Ectodermal cell (in vitro differentiated cells): ENCODE data around the gene SYT5. TPM values are rescaled to one million over a fixed set of nuclear protein-coding genes. Genes with fewer than 3 reads are reported as not detected.
A peak's percentile ranks its signal among the peaks of the same experiment; 100 is the strongest.

ENCODE experiments used
- H3K27ac ChIP-seq: 2 replicates; pipeline ENCODE4 v1.7.0; 2013; ENCODE audit warnings: mild to moderate bottlenecking, low read depth, low read length; ENCODE audit not compliant: insufficient read depth, poor library complexity, severe bottlenecking
- H3K27me3 ChIP-seq: 2 replicates; pipeline ENCODE4 v1.7.0; 2013; ENCODE audit warnings: mild to moderate bottlenecking, low read length; ENCODE audit not compliant: insufficient read depth, control insufficient read depth, poor library complexity, severe bottlenecking
- H3K36me3 ChIP-seq: one replicate; pipeline ENCODE4 v1.7.0; 2013; ENCODE audit warnings: low read length; ENCODE audit not compliant: control insufficient read depth, insufficient read depth
- H3K4me1 ChIP-seq: one replicate; pipeline ENCODE4 v1.7.0; 2013; ENCODE audit warnings: low read length; ENCODE audit not compliant: control insufficient read depth, insufficient read depth
- H3K4me3 ChIP-seq: 2 replicates; pipeline ENCODE4 v1.7.0; 2013; ENCODE audit warnings: low read depth, low read length, control low read depth; ENCODE audit not compliant: insufficient read depth
- H3K9me3 ChIP-seq: 2 replicates; pipeline ENCODE4 v1.7.0; 2013; ENCODE audit warnings: mild to moderate bottlenecking, low read length, moderate library complexity; ENCODE audit not compliant: control insufficient read depth
- WGBS, 2 experiments: methylation state at CpG; one replicate each; pipeline ENCODE4 v1.1.7; 2013; ENCODE audit warnings: missing lambda C conversion rate in 2 of 2; 5-methylcytosine and 5-hydroxymethylcytosine counted together
- polyA plus RNA-seq, 4 experiments: library from polyadenylated mRNA; stranded (reverse); fragments of 50-300 nt; gene quantifications; one replicate each; pipeline ENCODE4 v1.2.3, GENCODE V29; 2013

Gene SYT5
- 0.65 TPM for polyA plus RNA-seq (2013, experiment 1 of 4)
- 0.80 TPM for polyA plus RNA-seq (2013, experiment 2 of 4)
- polyA plus RNA-seq (2013, experiment 3 of 4): 0.59 TPM
- polyA plus RNA-seq (2013, experiment 4 of 4): 0.77 TPM

GRCh38 chr19:55179606-55180484, at the start of gene SYT5:
Gene SYT5, minus strand, starts transcription at chr19:55180289. Its CDS starts 1,248 bp downstream, at chr19:55179041.
- Histone ChIP-seq H3K36me3 (no peaks in the 10 kb centered on the region), H3K27me3 (peaks cover 46% of the 10 kb centered on the region), H3K4me3 (peak within 1 kb of the TSS; percentile 39), H3K9me3 (no peaks in the 10 kb centered on the region), H3K4me1 (peaks cover 9% of the 10 kb centered on the region), H3K27ac (no peak within 1 kb of the TSS)
- 3 to 4% methylated on average over 68 of the region's 68 CpGs for WGBS, 2 experiments

DNA sequence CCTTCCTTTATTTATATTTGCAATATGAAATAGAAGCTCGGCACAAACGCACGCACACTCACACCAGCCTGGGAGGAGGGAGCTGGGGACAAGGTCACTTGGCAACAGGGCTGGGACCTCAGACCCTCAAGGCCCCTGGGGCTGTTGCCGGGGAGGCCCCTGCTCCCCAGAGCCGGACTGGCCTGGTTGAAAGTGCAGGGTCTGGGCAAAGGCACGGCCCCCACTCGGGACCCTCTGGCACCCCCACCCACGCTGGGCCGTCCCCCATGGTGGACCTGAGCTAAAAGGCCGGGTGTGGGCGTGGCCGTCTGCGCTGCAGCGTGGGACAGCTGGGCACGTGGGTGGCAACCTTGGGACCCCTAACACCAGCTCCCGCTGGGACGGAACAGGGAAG, 49.7 kb upstream of the SYT5 start:
- Histone ChIP-seq H3K27ac (no peak overlapping the region), H3K36me3 (peaks cover 8% of the 10 kb centered on the region), H3K27me3 (no peaks in the 10 kb centered on the region), H3K4me3 (no peak overlapping the region), H3K4me1 (no peaks in the 10 kb centered on the region), H3K9me3 (no peaks in the 10 kb centered on the region)
- 91 to 93% methylated on average over 17 of the region's 17 CpGs for WGBS, 2 experiments

- no peak overlapping the region for H3K27ac ChIP-seq
- no peak overlapping the region for H3K4me3 ChIP-seq
- WGBS, 2 experiments: 93 to 95% methylated on average over 18 of the region's 18 CpGs
- no peaks in the 10 kb centered on the region for H3K9me3 ChIP-seq
- peaks cover 8% of the 10 kb centered on the region for H3K36me3 ChIP-seq
- no peaks in the 10 kb centered on the region for H3K27me3 ChIP-seq
- H3K4me1 ChIP-seq: no peaks in the 10 kb centered on the region
These were observed 49.2 kb upstream of the SYT5 start for GRCh38 chr19:55229145-55229788.

GRCh38 chr19:55228403-55229031, 48.4 kb upstream of the SYT5 start, which contains the start of gene TMEM86B:
Gene TMEM86B, minus strand, starts transcription at chr19:55228763. Its CDS starts 22 bp downstream, at chr19:55228741.
- Histone ChIP-seq H3K36me3 (peaks cover 8% of the 10 kb centered on the region), H3K4me3 (no peak within 1 kb of the TSS), H3K27ac (no peak within 1 kb of the TSS), H3K4me1 (no peaks in the 10 kb centered on the region), H3K27me3 (no peaks in the 10 kb centered on the region), H3K9me3 (no peaks in the 10 kb centered on the region)
- 94 to 95% methylated on average over 12 of the region's 12 CpGs for WGBS, 2 experiments

GRCh38 chr19:55228015-55228391, 47.9 kb upstream of the SYT5 start:
- Histone ChIP-seq H3K9me3 (no peaks in the 10 kb centered on the region), H3K27me3 (no peaks in the 10 kb centered on the region), H3K36me3 (peaks cover 8% of the 10 kb centered on the region), H3K4me3 (no peak overlapping the region), H3K4me1 (no peaks in the 10 kb centered on the region), H3K27ac (no peak overlapping the region)
- 86% methylated on average over 17 of the region's 17 CpGs for WGBS, 2 experiments

GRCh38 chr19:55227241-55228014, 47.3 kb upstream of the SYT5 start:
- Histone ChIP-seq H3K36me3 (peaks cover 8% of the 10 kb centered on the region), H3K4me3 (no peak overlapping the region), H3K9me3 (no peaks in the 10 kb centered on the region), H3K4me1 (no peaks in the 10 kb centered on the region), H3K27me3 (no peaks in the 10 kb centered on the region), H3K27ac (no peak overlapping the region)
- WGBS, 2 experiments: 94 to 95% methylated on average over 25 of the region's 25 CpGs

GRCh38 chr19:55226788-55227187, 46.7 kb upstream of the SYT5 start:
- Histone ChIP-seq H3K9me3 (no peaks in the 10 kb centered on the region), H3K27me3 (no peaks in the 10 kb centered on the region), H3K4me1 (no peaks in the 10 kb centered on the region), H3K4me3 (no peak overlapping the region), H3K27ac (no peak overlapping the region), H3K36me3 (peaks cover 7% of the 10 kb centered on the region)
- WGBS, 2 experiments: 88 to 90% methylated on average over 18 of the region's 18 CpGs

DNA sequence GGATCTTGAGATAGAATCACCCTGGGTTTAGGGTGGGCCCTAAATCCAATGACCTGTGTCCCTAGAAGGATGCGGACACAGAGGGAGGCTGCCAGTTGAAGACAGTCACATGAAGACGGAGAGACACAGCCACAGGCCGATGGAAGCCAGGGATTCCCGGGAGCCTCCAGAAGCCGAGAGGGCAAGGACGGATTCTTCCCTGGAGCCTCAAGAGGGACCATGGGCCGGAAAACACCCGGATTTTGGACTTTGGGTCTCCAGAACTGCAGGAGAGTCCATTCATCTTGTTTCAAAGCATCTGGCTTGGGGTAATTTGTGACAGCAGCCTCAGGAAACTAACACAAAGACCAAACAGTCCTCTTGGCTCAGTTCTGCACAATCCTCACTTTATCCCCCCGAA, 46.2 kb upstream of the SYT5 start:
- Histone ChIP-seq H3K9me3 (no peaks in the 10 kb centered on the region), H3K36me3 (peaks cover 2% of the 10 kb centered on the region), H3K4me1 (no peaks in the 10 kb centered on the region), H3K27ac (no peak overlapping the region), H3K27me3 (no peaks in the 10 kb centered on the region), H3K4me3 (no peak overlapping the region)
- 91 to 93% methylated on average over 9 of the region's 9 CpGs for WGBS, 2 experiments

GRCh38 chr19:55225415-55225958, 45.4 kb upstream of the SYT5 start:
- no peaks in the 10 kb centered on the region for H3K36me3 ChIP-seq
- no peak overlapping the region for H3K4me3 ChIP-seq
- H3K27me3 ChIP-seq: no peaks in the 10 kb centered on the region
- H3K27ac ChIP-seq: no peak overlapping the region
- 92 to 96% methylated on average over 5 to 7 of the region's 7 CpGs for WGBS, 2 experiments
- H3K9me3 ChIP-seq: no peaks in the 10 kb centered on the region
- H3K4me1 ChIP-seq: no peaks in the 10 kb centered on the region
